C4-2B (cell line): ENCODE measurements around the gene HOGA1.

Experiments
- CTCF ChIP-seq: fragments of 450-650 bp; conservative IDR thresholded peaks from 2 replicates; pipeline ENCODE4 v1.5.1; 2017; ENCODE audit warnings: mild to moderate bottlenecking
- ZFX ChIP-seq: fragments of 450-650 bp; IDR thresholded peaks from 2 replicates; pipeline ENCODE4 v1.6.1; 2017

DNA sequence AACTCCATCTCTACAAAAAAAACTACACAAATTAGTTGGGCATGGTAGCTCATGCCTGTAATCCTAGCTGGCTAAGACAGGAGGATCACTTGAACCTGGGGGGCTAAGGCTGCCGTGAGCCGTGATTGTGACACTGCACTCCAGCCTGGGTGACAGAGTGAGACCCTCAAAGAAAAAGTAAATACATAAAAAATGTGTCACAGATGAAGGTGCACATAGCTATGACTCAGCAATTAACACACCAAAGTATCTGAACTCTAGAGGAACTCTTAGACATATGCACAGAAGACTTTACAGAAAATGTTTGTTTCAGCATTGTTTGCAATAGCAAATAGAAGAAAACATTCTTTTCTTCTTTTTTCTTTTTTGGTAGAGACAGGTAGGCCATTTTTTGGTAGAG, 13.6 kb downstream of the HOGA1 start:
- no peak for TF ChIP-seq CTCF
- no peak for TF ChIP-seq ZFX
